Muscle of arm (tissue), 12 donors: ENCODE measurements around the gene PLEKHA6. TPM values are rescaled to one million over a fixed set of nuclear protein-coding genes. Genes with fewer than 3 reads are reported as not detected.
"Not testable (repeated sequence)": the region's sequence is repeated elsewhere in the genome, so short reads cannot be mapped to it uniquely, and the experiment has no call there.

ENCODE experiments used
- DNase-seq: peaks from one replicate; pipeline ENCODE4 v3.0.0-alpha.2; 2013
- polyA plus RNA-seq, 12 donors: library from polyadenylated mRNA; unstranded; fragments of 120-200 nt; gene quantifications; one replicate each; pipeline ENCODE4 v1.2.1, GENCODE V29; 2013; ENCODE audit not compliant: insufficient read length in 12 of 12

The PLEKHA6 gene
- polyA plus RNA-seq, 12 donors = 2.2 to 18.5 (median 4.3) TPM; not detected in 1

DNA sequence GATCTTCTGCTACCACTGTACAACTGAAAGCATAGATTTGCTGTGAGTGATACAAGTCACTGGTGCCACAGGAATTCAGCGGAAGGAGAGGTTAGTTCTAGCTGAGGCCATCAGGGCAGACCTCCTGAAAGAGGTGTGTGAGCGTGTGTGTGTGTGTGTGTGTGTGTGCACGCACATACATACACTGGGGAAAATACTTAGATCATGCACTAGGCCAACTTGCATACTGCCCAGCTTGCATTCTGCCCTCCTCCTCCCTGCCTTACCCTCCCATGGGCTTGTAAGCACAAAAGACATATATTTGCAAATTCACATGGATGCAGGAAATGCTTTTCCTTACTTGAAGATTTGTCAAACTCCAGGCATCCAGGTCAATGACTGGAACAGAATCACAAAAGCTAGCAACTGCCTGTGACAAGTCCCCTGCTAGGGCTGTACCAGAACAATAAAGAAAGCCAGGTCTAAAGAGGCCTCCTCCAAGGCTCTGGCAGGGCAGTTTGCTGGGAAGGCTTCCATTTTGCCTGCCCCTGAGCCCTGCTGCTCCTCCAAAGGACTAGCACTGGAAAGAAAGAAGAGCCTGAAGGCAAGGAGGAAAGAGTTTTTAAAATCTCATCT, 23.2 kb downstream of the PLEKHA6 start:
- no peak for DNase-seq

DNA sequence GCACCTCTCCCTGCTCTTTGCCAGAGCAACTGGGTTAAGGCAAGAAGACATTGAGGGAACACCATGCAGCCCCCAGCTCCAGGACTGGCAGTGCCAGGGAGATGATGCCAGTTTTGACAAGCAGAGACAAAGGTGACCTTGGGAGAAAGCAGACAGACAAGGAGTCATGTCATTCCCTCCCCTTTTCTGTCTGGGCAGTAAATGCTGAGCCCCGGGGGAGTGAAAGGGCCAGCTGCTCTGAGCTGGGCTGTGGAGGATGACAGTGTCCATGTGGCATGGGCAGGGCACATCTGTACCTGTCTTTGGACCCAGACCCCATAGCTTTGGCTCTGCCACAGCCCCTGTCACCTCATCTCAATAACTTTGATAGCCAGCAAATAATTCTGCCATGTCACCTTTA, 24.2 kb downstream of the PLEKHA6 start:
- DNase-seq = no peak

DNA sequence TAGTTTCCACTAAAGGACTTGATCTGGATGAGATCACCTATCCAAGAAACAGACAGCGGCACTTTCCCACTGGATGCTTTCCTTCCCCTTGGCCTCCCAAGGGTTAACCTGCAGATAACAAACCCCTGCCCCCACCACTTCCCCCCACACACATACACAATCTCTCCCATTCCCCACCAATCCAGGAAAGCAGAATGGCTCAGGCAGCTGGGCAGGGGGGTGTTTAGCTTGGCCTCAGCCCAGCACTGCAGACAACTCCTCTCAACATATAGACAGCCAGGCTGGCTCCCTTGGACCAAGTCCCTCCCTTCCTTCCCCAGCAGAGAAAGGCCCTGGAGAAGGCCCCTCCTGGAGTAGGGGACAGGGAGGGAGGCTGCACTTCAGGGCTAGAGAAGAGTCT, 24.6 kb downstream of the PLEKHA6 start:
- no peak for DNase-seq

DNA sequence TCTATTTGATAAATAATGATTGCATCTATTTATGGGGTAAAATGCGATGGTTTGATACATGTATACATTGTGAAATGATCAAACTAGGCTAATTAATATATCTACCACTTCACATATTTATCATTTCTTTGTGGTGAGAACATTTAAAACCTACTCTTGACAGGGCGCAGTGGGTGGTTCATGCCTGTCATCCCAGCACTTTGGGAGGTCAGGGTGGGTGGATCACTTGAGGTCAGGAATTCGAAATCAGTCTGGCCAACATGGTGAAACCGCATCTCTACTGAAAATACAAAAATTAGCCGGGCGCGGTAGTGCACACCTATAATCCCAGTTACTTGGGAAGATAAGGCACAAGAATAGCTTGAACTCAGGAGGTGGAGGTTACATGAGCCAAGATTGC, 25.3 kb downstream of the PLEKHA6 start:
- no peak for DNase-seq

DNA sequence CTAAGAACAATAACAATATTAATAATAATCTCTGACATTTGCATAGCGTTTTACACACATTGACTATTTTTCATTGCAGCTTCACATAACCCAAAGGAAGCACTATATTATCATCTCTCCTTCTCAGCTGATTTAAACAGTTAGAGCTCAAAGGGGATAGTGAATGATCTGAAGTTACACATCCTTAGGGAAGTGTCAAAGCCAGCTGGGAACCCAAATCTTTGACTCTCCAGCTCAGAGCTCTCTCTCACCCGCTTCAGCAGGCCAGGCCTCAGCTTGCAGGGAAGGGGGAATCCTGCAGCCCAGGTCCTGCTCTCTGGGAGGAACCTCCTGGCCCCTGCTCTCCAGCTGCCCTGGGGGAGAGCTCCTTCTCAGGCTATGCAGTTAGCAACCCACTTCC, 26.3 kb downstream of the PLEKHA6 start:
- DNase-seq = no peak

DNA sequence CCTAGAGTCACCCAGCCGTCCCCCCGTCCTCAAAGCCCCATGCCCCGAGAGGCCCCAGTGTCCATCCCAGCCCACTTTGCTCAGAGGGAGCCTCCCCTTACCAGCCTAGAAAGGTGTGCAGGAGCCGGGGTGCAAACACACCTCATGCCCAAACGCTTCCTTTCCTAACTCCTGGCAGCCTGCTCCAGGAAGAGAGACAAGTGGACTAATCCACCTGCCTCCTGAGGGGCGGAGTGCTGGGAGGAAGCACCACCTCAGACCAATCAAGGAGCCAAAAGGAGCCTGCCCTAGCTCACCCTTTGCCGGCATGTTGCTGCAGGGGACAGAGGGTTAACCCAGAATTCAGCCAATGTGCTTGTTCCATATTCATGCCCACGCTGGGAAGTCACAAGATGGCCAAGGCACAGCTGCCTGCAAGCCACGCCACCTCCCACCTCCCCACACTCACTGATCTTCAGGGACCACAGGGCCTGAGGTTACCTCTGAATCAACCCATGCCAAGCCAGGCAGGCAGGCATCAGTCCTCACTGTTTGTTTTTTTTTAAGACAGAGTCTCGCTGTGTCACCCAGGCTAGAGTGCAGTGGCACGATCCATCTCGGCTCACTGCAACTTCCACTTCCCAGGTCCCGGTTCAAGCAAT, 27.8 kb downstream of the PLEKHA6 start:
- no peak for DNase-seq

DNA sequence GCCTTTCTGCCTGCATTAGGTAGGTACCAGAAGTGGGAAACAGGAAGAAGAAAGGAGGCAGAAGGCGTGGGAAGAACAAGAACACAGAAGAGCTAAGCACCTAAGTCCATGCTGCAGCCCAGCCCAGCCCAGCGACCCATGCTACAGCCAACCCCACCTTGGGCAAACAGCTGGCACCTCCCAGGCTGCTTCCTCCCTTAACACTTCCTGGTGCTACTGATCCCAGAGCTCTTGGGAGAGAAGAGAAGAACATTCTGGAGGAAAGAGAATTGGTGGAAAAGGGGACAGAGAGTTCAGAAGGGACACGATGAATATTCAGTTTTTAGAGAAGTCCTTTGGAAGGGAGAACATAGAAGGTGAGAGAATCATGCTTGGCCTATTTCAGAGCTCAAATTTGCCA, 28.5 kb downstream of the PLEKHA6 start:
- DNase-seq = no peak

DNA sequence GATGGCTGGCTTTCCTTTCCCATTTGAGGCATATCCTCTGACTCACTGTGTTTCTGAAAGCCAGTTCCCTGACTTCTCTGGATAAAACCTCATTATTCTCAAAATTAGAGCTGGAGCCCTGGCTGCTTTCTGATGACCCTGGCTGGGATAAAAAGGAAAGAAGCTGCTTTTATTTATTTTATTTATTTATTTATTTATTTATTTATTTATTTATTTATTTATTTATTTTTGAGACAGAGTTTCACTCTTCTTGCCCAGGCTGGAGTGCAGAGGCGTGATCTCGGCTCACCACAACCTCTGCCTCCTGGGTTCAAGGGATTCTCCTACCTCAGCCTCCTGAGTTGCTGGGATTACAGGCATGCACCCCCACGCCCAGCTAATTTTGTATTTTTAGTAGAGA, 31.9 kb downstream of the PLEKHA6 start:
- not testable (repeated sequence) for DNase-seq

DNA sequence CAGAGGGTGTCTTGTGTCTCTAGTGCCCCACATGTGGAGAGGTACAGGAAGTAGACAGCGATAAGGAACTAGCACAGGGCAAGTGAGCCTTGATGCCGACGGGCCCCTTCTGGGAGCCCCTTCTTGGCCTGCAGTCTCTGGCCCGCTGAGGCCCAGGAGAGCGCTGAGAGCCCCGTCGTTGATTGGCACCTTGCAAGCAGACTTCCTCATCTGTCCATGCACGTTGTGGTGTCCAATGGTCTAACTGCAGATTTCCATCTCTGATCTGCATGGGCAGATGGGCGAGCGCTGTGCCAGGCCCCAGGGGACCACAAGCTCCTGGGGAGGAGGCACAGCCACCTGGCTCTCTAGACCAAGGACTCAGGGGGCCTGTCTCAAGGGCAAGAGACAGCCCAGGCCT, 32.4 kb downstream of the PLEKHA6 start:
- no peak for DNase-seq

DNA sequence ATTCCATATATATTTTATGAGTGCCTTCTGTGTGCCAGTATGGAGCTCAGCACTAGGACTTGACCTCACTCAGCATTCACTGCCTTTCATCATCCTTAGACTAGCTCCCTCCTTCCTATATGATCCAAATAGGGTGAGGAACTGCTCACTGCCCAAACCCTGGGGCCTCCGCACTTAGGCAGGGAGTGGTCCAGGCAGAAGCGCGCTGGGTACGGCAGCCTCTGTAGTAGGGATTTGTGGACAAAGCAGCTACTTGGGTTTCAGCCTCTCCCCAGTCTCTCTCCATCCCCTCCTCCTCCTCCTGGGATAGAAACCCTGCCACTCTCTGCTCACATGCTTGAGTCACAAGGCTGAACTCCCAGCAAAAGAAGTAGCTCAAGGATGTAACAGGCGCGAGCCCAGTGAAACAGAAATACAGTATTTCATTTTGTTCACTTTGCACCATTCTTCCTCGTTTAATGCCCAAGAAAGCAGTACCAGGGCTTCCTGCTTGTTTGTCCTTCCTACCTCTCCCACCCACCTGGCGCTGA, 32.9 kb downstream of the PLEKHA6 start:
- DNase-seq = no peak

DNA sequence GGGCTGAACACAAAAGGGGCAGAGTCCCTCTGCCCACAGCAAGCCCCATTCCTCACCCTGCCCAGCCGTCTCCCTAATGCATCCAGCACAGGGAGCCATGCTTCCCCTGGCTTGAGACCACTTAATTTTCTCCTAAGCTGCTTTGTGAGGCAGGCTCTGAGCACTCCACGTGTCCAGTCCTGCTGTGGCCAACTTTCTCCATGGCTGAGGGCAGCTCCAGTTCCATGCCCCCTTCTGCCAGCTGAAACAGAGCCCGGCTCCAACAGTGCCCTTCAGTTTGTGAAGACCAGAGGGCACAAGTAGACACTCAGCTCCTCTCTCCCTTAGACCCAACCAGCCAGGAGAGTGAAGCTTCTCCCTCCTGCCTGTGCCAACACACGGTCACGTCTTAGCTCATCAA, 33.8 kb downstream of the PLEKHA6 start:
- no peak for DNase-seq

DNA sequence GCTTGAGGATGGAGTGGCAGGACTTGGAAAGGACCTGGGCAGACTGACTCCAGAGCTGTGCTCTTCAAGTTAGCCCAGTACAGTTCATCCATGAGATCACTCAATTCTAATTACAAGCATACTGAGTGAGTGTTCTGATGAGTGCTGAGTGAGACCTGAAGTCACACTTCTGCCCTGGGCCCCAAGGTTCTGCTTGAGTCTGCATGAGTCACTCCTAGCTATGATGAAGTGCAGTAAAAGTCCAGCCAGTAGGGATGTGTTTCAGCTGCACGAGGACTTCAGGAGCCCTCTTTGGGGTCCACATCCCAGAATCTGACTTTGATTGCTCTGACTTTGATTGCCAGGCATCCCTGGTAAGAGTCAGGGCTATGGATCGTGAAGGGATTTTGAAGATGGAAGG, 35.8 kb downstream of the PLEKHA6 start:
- DNase-seq = no peak

DNA sequence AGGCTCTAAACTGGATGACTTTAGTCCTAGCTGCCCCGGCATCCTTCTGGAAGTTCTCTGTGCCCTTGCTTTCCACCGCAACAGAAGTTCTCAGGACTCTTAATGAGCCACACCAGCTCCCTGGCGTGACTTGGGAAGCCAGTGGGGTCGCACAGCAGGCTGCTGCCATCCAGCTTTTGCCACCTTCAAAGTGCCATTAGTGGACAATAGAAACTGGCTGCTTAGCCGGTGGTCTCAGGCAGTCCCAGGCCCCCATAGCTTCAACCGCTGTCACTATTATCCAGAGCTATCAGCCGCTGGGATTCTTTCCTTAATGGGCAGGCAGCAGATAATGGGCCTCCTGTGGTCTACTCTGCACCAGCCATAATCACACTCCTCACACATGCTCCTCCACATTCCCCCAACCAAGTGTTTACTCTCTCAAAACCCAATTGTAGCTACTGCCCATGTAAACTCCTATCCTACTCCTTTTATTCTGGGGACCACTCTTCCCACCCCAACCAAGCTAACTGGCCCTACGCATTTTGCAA, 37.3 kb downstream of the PLEKHA6 start:
- DNase-seq = no peak

DNA sequence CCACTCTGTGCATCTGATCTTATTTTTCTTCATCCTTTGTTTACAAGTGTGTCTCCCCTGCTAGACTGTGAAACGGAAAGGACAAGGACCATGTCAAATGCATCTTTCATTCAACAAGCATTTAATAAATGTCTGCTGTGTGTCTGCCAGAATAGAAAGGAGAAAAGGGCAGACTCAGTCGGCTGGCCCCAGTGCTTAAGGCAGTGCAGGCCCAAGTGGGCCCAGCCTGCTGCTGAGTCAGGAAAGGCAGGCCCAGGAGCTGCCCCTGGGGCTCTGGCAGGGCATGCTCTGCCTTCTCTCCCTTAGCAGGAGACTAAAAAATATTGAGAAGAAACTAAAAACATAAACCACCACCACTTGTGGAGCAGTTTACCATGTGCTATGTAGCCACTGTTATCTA, 38.1 kb downstream of the PLEKHA6 start:
- no peak for DNase-seq

DNA sequence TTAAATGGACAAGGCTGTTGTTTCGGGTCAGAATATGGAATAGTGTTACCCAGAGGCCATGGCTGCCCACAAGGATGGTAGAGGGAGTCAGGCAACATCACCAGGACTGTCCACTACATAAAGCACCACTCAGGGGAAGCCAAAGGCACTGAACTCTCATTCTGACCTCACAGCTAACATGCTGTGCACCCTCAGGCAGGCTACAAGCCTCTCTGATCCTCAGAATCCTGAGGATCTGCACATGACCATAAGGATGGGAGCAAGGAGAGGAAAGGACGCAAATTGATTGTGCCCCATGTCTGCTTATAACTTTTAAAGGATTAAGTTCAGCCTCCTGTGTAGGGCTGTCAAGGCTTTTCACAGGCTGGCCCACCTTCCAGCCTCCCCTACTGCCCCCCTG, 38.7 kb downstream of the PLEKHA6 start:
- DNase-seq = no peak

DNA sequence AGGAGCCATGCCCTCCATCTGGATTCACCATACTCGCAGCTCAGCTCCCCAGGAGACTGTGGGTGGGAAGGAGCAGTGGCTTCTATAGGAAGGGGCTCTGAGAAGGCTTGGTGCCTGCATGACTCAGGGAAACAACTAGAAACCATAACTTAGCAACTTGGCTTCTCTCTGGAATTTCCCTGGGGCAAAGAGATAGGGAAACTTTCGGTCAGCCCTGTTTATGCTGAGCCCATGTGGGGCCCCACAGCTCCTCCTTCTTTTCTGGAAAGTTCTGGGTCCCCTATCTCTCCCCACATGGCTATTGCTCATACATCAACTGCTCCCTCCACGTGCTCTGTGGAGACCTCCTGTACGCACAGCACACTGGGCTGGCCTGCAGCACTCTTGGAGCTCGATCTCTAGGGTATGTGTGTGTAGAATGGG, 39.3 kb downstream of the PLEKHA6 start:
- no peak for DNase-seq

DNA sequence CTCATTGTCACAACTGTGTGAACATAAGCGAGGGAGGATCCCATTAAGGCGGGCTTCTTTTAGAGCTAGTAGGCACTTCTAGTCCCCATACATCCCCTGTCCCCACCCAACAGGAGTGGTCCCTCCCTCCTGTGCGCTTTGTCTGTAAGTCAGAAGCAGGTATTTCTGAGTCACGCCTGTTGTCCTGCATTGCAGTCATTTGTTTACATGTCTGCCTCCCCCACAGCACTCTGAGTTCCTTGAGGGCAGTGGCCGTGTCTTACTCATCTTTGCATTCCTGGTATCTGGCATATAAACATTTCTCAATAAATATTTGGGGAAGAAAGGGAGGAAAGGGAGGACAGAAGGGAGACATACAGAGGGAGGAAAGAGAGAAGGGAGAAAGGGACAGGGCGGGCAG, 40.3 kb downstream of the PLEKHA6 start:
- DNase-seq = no peak

DNA sequence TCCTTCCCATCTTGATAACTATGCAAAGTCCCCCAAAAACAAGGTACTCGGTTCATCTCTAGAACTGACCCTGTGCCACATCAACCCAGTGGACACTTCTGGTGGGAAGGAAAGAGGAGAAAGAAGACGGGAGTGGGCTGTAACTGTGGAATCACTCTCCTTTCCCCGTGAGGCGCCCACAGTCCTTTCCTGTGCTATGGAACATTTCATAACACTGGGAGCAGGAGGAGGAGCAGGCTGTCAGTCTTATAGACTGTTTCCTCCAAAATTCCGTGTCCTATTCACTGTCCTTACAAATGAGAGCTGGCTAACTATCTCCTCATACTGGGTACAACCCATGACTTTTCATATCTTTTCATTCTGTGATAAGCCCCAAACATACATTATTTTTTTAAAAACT, 40.7 kb downstream of the PLEKHA6 start:
- DNase-seq = no peak

DNA sequence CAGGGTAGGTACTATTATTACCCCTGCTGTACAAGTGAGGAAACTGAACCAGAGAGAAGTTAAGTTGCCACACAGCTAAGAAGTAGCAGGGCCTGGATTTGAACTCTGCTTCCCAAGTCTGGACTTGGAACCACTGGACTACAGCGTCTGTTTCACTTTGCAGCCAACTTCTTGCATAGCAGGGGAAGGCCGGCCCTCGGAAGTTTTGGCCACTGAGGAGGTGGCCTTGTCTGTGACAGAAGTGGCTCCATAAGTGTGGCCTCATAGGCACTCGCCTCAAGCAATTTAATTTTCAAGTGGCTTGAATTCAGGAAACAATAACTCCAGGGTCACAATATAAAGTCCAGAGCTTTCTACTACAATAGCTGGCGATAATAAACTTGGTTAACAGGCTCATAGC, 41.4 kb downstream of the PLEKHA6 start:
- no peak for DNase-seq

DNA sequence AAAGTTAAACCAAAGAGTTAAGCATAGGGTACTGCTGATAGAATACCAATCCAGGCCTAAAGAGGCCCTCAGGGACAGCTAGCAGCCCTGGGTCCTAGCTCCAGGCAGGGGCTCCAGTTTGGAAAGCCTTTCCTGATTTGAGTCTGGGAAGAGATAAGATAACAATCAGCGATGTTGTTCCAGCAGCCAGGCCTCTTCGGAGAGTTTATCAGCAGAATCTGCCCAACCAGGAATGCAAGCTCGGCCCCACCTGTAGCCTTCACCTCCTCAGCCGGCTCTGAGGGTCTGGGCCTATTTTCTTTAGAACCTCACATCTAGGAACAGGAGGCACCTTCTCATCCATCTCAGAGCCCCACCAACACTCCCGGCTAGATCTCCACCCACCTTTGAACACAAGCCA, 42.6 kb downstream of the PLEKHA6 start:
- DNase-seq = no peak

DNA sequence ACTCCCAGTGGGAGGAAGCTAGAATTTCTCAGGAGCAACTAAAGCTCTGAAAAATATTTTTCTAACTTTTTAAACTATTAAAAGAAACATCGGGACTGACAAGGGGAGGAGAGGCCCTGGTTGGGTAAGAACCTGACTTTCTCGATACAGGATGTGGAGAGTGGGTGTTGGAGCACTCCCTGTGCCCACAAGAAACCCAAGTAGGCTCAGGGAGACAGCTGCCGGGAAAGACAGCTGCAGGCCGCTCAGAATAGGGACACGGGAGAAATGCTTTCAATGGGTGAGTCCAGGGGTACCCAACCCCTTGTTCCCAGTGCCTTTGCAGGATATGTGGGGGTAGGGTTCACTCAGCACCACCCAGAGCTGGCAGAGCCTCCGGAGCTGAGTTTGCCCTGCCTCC, 43.6 kb downstream of the PLEKHA6 start:
- no peak for DNase-seq

DNA sequence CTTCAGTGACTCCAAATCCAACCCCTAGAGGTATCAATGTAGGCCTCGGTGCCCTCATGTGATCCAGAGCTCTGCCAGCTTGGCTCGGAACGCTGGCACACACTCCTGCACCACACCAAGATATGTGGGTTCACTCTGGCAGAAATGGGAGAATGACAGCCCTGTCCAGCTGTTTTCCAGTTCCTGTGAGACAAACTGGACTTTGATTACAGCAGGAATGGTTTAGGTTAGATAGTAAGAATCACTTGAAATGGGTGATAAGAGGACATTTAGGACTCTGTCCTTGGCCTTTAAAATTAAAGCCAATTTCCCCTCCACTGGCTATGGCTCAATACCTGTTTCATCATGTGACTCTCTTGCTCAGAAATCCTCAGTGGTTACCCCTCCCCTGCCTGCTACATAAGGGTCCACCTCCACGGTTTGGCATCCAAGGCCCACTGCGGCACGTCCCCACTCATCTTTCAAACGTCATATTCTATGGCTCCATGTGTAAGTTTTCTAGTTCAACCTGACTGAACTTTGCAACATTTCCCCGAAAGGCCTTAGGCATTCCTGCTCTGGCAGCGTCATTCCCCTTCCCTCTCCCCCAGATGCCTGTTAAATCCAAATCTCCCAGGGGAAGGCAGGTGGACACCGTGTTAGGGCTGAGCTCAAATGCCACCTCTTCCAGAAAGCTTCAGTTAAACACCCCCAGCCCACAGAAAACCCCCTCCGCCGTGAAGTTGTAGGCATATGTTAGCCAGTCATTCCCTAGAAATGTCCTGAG, 44.7 kb downstream of the PLEKHA6 start:
- no peak for DNase-seq
